Measurements from ENCODE around the gene IP6K1.

Gene IP6K1

DNA sequence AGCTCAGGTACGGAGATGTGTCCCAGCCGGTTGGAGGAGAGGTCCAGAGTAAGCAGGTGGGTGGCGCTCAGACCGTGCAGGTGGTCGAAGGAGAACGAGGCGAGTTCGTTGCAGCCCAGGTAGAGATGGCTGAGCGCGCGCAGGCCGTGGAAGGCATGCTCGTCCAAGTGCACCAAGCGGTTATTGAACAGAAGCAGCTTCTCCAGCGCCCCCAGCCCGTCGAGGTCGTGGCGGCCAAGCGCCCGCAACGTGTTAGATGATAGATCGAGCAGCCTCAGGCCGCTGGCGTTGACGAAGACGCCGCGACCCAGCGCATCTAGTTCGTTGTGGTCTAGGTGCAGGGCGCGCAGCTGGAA, 67.5 kb downstream of the IP6K1 start:
- H3K9me3 Mint-ChIP-seq = no peaks in the 10 kb centered on the region
- H3K27ac Mint-ChIP-seq = peak overlapping the region; percentile 76

GRCh38 chr3:49717959-49718857, 68.1 kb downstream of the IP6K1 start:
- Mint-ChIP-seq H3K27me3 (ENCODE audit: low read depth) (no peaks in the 10 kb centered on the region), H3K4me3 (peak overlapping the region; percentile 83), H3K4me1 (ENCODE audit: low read depth) (peaks cover 27% of the 10 kb centered on the region), H3K9me3 (no peaks in the 10 kb centered on the region), H3K36me3 (ENCODE audit: low read depth) (peaks cover 11% of the 10 kb centered on the region), H3K27ac (peak overlapping the region; percentile 76)

More for the DNA sequence above, 67.5 kb downstream of the IP6K1 start:
- Mint-ChIP-seq H3K4me1 (ENCODE audit: low read depth) (peaks cover 28% of the 10 kb centered on the region), H3K27me3 (ENCODE audit: low read depth) (no peaks in the 10 kb centered on the region), H3K4me3 (peak overlapping the region; percentile 83), H3K36me3 (ENCODE audit: low read depth) (peaks cover 12% of the 10 kb centered on the region)

GRCh38 chr3:49717211-49717958, 69.0 kb downstream of the IP6K1 start:
- Mint-ChIP-seq H3K36me3 (ENCODE audit: low read depth) (peaks cover 9% of the 10 kb centered on the region), H3K9me3 (no peaks in the 10 kb centered on the region), H3K27me3 (ENCODE audit: low read depth) (no peaks in the 10 kb centered on the region), H3K27ac (no peak overlapping the region), H3K4me3 (no peak overlapping the region), H3K4me1 (ENCODE audit: low read depth) (peaks cover 22% of the 10 kb centered on the region)

DNA sequence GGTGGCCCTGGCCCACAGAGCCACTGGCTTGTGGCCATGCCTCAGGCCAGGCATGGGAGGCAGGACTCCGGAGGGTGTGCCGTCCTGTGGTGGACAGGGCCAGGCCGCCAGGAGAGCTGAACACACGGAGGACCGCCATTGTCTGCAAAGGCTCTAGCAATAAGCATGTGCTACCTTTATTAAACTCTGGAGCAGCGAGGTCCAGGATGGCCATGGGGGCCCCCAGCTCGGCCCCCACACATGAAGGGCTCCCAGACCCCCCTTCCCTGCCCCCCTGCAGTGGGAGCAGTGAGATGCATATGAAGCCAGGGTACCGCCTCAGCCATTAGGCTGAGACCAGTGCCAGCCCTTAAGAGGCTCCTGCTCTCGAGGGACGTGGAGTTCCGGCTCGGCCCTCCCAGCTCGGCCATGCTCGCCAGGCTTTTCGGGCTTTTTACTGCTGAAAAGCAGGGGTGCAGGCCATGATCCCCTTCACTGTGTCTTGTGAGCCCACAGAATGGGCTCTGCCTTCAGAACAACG, 69.6 kb downstream of the IP6K1 start:
- Mint-ChIP-seq H3K4me1 (ENCODE audit: low read depth) (peaks cover 26% of the 10 kb centered on the region), H3K9me3 (no peaks in the 10 kb centered on the region), H3K36me3 (ENCODE audit: low read depth) (peaks cover 9% of the 10 kb centered on the region), H3K27me3 (ENCODE audit: low read depth) (no peaks in the 10 kb centered on the region), H3K27ac (no peak overlapping the region), H3K4me3 (no peak overlapping the region)

GRCh38 chr3:49716169-49716568, 70.2 kb downstream of the IP6K1 start:
- no peaks in the 10 kb centered on the region for H3K9me3 Mint-ChIP-seq
- peaks cover 25% of the 10 kb centered on the region for H3K4me1 Mint-ChIP-seq (ENCODE audit: low read depth)
- H3K36me3 Mint-ChIP-seq (ENCODE audit: low read depth) = peaks cover 5% of the 10 kb centered on the region
- no peak overlapping the region for H3K4me3 Mint-ChIP-seq
- H3K27ac Mint-ChIP-seq = no peak overlapping the region
- no peaks in the 10 kb centered on the region for H3K27me3 Mint-ChIP-seq (ENCODE audit: low read depth)

DNA sequence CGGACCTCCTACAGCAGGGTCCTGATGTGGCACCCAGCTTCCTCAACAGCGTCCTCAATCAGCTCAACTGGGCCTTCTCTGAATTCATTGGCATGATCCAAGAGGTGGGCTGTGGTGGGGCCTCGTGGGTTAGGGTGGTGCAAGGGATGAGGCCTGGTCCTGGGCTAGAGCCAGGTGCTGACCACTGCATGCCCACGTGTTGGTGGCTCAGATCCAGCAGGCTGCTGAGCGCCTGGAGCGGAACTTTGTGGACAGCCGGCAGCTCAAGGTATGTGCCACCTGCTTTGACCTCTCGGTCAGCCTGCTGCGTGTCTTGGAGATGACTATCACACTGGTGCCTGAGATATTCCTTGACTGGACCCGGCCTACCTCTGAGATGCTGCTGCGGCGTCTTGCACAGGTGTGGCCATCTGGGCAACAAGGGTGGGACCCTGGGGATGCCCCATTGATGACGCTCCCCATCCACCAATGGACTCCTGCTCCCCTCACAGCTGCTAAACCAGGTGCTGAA, 70.7 kb downstream of the IP6K1 start:
- peaks cover 1% of the 10 kb centered on the region for H3K36me3 Mint-ChIP-seq (ENCODE audit: low read depth)
- H3K4me1 Mint-ChIP-seq (ENCODE audit: low read depth) = peaks cover 21% of the 10 kb centered on the region
- no peaks in the 10 kb centered on the region for H3K9me3 Mint-ChIP-seq
- H3K27me3 Mint-ChIP-seq (ENCODE audit: low read depth) = no peaks in the 10 kb centered on the region
- H3K4me3 Mint-ChIP-seq = no peak overlapping the region
- H3K27ac Mint-ChIP-seq = no peak overlapping the region

DNA sequence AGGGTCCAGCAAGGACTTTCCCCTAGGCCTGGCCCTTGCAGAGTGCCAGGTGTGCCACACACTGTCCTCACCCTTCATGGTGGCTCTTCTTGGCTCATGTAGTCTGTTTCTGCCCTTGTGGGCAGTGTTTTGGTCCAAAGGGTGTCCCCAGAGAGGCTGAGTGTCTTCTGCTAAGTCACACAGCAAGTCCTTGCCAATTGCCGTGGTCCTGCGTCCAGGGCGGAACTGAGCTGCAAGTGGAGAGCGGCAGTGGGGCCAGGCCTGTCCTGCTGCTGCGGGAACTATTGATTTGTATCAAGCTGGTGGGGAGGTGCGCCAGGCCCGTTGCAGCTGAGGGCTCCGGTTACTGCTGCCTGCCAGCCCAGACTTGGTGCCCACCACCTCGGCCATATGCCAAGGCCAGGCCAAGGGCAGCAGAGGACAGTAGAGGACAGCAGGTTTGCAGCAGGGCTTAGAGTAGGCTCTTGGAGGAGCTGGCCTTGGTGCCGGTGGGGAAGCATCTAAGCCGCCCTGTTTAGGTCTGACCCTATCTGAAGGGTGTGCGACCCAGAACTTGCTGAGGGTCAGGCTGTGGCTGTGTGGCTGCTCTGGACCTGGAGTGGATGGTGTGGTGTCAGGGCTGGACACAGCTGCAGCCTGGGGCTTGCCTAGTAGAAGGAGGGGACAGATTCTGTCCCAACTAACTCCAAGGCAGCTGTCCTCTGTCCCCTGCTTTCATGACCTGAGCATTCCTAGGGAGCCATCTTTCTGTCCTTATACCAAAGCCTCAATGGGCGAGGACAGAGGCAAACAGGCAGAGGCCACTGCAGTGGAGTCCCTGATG, 71.4 kb downstream of the IP6K1 start:
- Mint-ChIP-seq H3K4me3 (no peak overlapping the region), H3K27ac (no peak overlapping the region), H3K4me1 (ENCODE audit: low read depth) (peaks cover 21% of the 10 kb centered on the region), H3K27me3 (ENCODE audit: low read depth) (no peaks in the 10 kb centered on the region), H3K36me3 (ENCODE audit: low read depth) (no peaks in the 10 kb centered on the region), H3K9me3 (no peaks in the 10 kb centered on the region)

DNA sequence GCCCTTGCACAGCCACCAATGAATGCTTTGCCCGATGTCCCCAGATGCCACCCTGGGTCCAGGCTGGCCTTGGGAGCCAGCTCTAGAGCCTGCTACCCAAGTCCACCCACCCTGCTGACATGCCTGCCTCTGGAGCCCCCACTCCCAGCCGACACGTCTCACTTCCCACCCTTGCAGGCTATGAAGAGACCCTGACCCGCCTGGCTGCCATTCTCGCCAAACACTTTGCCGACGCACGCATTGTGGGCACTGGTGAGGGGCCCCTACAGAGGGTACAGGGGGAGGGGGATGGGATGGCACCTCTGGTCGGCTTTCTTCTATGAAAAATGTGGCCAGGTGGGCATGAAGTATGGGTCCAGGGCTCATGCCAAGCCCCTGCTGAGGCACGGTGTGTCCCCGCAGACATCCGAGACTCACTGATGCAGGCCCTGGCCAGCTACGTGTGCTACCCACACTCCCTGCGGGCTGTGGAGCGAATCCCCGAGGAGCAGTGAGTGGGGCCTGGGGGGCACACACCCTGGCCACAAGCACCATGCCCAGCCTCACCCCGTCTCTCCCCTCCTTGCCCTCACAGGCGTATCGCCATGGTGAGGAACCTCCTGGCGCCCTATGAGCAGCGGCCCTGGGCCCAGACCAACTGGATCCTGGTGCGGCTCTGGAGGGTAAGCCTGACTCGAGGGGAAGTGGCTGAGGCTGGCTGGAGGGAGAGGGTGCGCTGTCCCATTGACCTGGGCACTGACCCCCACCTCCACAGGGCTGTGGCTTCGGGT, 72.8 kb downstream of the IP6K1 start:
- H3K4me3 Mint-ChIP-seq = no peak overlapping the region
- peaks cover 6% of the 10 kb centered on the region for H3K4me1 Mint-ChIP-seq (ENCODE audit: low read depth)
- no peaks in the 10 kb centered on the region for H3K9me3 Mint-ChIP-seq
- no peak overlapping the region for H3K27ac Mint-ChIP-seq
- no peaks in the 10 kb centered on the region for H3K36me3 Mint-ChIP-seq (ENCODE audit: low read depth)
- H3K27me3 Mint-ChIP-seq (ENCODE audit: low read depth) = no peaks in the 10 kb centered on the region

- H3K27me3 Mint-ChIP-seq (ENCODE audit: low read depth) = no peaks in the 10 kb centered on the region
- no peak overlapping the region for H3K4me3 Mint-ChIP-seq
- H3K27ac Mint-ChIP-seq = no peak overlapping the region
- peaks cover 5% of the 10 kb centered on the region for H3K4me1 Mint-ChIP-seq (ENCODE audit: low read depth)
- no peaks in the 10 kb centered on the region for H3K9me3 Mint-ChIP-seq
- peaks cover under 1% of the 10 kb centered on the region for H3K36me3 Mint-ChIP-seq (ENCODE audit: low read depth)
Measured at GRCh38 chr3:49712631-49713317, 73.6 kb downstream of the IP6K1 start.

- Mint-ChIP-seq H3K36me3 (ENCODE audit: low read depth) (peaks cover 3% of the 10 kb centered on the region), H3K27me3 (ENCODE audit: low read depth) (no peaks in the 10 kb centered on the region), H3K27ac (no peak overlapping the region), H3K4me1 (ENCODE audit: low read depth) (peaks cover 5% of the 10 kb centered on the region), H3K9me3 (no peaks in the 10 kb centered on the region), H3K4me3 (no peak overlapping the region)
Measured at GRCh38 chr3:49712166-49712565, 74.2 kb downstream of the IP6K1 start.

DNA sequence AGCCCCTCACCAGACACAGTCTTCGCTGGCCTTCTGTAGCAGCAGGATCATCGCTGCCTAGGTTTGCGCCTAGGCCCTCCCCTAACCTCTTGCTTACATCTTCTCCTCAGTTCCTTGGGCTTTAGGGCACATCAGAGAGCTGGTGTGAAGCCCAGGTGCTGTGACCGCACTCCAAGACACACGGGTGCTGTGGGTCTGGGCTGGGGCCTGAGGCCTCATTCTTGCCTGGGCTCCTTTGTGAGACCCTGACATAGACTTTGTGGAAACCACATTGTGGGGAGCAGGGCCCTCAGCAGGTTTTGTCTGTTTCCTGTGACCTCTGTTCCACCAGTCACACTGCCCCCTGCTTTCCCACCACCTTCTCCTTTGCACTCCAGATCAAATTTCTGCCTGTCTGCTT, 74.9 kb downstream of the IP6K1 start:
- Mint-ChIP-seq H3K9me3 (no peaks in the 10 kb centered on the region), H3K36me3 (ENCODE audit: low read depth) (peaks cover 3% of the 10 kb centered on the region), H3K4me3 (no peak overlapping the region), H3K27me3 (ENCODE audit: low read depth) (no peaks in the 10 kb centered on the region), H3K4me1 (ENCODE audit: low read depth) (peaks cover 5% of the 10 kb centered on the region), H3K27ac (no peak overlapping the region)

GRCh38 chr3:49709852-49710251, 76.5 kb downstream of the IP6K1 start:
- Mint-ChIP-seq H3K4me1 (ENCODE audit: low read depth) (peaks cover 5% of the 10 kb centered on the region), H3K27ac (no peak overlapping the region), H3K9me3 (no peaks in the 10 kb centered on the region), H3K27me3 (ENCODE audit: low read depth) (no peaks in the 10 kb centered on the region), H3K36me3 (ENCODE audit: low read depth) (peaks cover 3% of the 10 kb centered on the region), H3K4me3 (no peak overlapping the region)

- Mint-ChIP-seq H3K36me3 (ENCODE audit: low read depth) (peaks cover 3% of the 10 kb centered on the region), H3K4me1 (ENCODE audit: low read depth) (peaks cover 2% of the 10 kb centered on the region), H3K9me3 (no peaks in the 10 kb centered on the region), H3K27ac (no peak overlapping the region), H3K27me3 (ENCODE audit: low read depth) (no peaks in the 10 kb centered on the region), H3K4me3 (no peak overlapping the region)
Measured at GRCh38 chr3:49707113-49707480, 79.2 kb downstream of the IP6K1 start.
